Aorta (tissue), 5 donors: ENCODE results near the gene FASLG. TPM values are rescaled to one million over a fixed set of nuclear protein-coding genes. Genes with fewer than 3 reads are reported as not detected.

Source experiments
- ATAC-seq: fragments of 200-7000 bp; cut with Tn5 transposase; one replicate; pipeline ENCODE4 v1.9.1; 2022; ENCODE audit warnings: moderate library complexity; ENCODE audit not compliant: low FRiP score
- DNase-seq, 2 donors: peaks; one replicate each; pipeline ENCODE4 v3.0.0-alpha.2; 2020
- H3K27ac ChIP-seq, 2 donors: one replicate each; pipeline ENCODE4 v1.5.1; 2013; ENCODE audit warnings: low read length in 2 of 2, mild to moderate bottlenecking in 2 of 2, moderate library complexity in 2 of 2, control low read depth in 1 of 2, inconsistent platforms in 1 of 2, low read depth in 1 of 2
- H3K27me3 ChIP-seq, 2 donors: one replicate each; pipeline ENCODE4 v1.6.1; 2013; ENCODE audit warnings: control low read depth in 1 of 2, low read length in 1 of 2, mild to moderate bottlenecking in 1 of 2, moderate library complexity in 1 of 2; ENCODE audit not compliant: insufficient read depth in 2 of 2, control insufficient read depth in 1 of 2
- H3K36me3 ChIP-seq, 2 donors: one replicate each; pipeline ENCODE4 v1.6.1; 2013; ENCODE audit warnings: control low read depth in 1 of 2, low read length in 1 of 2, mild to moderate bottlenecking in 1 of 2; ENCODE audit not compliant: insufficient read depth in 2 of 2, control insufficient read depth in 1 of 2
- H3K4me1 ChIP-seq, 2 donors: one replicate each; pipeline ENCODE4 v1.6.1; 2013; ENCODE audit warnings: low read length in 2 of 2, control low read depth in 1 of 2, mild to moderate bottlenecking in 1 of 2, moderate library complexity in 1 of 2; ENCODE audit not compliant: insufficient read depth in 2 of 2, control insufficient read depth in 1 of 2
- H3K4me3 ChIP-seq, 2 donors: one replicate each; pipeline ENCODE4 v1.5.1; 2013; ENCODE audit warnings: low read length in 2 of 2, control low read depth in 1 of 2, mild to moderate bottlenecking in 1 of 2
- H3K9me3 ChIP-seq: one replicate; pipeline ENCODE4 v1.6.1; 2013; ENCODE audit warnings: mild to moderate bottlenecking, low read length; ENCODE audit not compliant: control insufficient read depth
- whole genome bisulfite sequencing, 2 donors: extraction: QIAGEN DNeasy Blood & Tissue Kit; methylation state at CpG; one replicate each; pipeline ENCODE4 v1.1.7; 2013; 5-methylcytosine and 5-hydroxymethylcytosine counted together
- intact Hi-C, 2 donors: fragments of 100-400 bp; cut with DNase I; formaldehyde crosslinking; loops; one replicate each; pipeline versions ENCODE4 v1.14.2 to v1.15.0; 2022
- polyA plus RNA-seq, 2 donors: library from polyadenylated mRNA; stranded (reverse); fragments of 200-250 nt; gene quantifications; one replicate each; pipeline ENCODE4 v1.2.3, GENCODE V29; 2013
- total RNA-seq, 2 donors: library from RNA; stranded (reverse); fragmentation: NEBNext Ultra II Directional; extraction: Animal tissue kit (Norgen Biotek cat#: 25700); gene quantifications; one replicate each; pipeline ENCODE4 v1.2.1, GENCODE V29; 2021
- donor health status: healthy with polysubstance abuse.
- donor health status: Bipolar disorder and iron deficiency.
- donor health status: DM: no; HTN: no; CAD: no.
- donor health status: DM: no; HTN: no; CAD: no.
- donor health status: DM: yes; HTN: yes; CAD: no.

The FASLG gene
- total and polyA plus RNA-seq, 4 donors: 0.33 TPM; not detected in 3

DNA sequence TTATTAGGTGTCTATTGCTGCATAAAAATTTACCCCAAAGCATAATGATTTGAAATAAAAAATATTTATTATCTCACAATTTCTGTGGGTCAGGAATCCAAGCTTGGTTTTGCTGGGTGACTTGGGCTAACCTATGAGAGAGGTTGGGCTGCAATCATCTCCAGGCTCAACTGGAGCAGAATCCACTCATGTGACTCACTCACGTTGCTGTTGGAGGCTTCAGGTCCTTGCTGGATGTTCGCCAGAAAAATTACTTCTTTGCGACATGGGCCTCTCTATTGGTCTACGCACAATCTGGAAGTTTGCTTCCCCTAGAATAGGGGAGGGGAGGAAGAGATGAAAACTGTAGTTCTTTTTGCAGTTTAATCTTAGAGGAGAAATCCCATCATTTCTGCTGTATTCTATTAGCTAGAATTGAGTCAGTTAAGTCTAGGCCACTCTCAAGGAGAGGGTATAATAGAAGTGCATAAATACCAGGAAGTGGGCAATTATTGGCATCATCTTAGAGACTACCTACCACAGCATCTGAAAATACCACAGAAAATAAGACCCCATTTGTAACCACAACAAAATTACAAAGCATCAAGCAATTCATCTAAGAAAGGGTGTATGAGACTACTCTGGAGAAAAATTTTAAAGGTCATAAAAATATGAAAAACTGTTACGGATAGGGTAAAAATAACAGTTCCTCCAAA, 5.7 kb upstream of the FASLG start:
- ATAC-seq (no peak), DNase-seq (no peak)
- Histone ChIP-seq H3K4me3 (no peak overlapping the region), H3K36me3 (no peaks in the 10 kb centered on the region), H3K9me3 (peaks cover 1% of the 10 kb centered on the region), H3K27me3 (no peaks in the 10 kb centered on the region), H3K27ac (no peak overlapping the region), H3K4me1 (no peaks in the 10 kb centered on the region)
- intact Hi-C loops: no loop called here
- 40 to 44% methylated on average over 5 of the region's 5 CpGs for WGBS, 2 donors

DNA sequence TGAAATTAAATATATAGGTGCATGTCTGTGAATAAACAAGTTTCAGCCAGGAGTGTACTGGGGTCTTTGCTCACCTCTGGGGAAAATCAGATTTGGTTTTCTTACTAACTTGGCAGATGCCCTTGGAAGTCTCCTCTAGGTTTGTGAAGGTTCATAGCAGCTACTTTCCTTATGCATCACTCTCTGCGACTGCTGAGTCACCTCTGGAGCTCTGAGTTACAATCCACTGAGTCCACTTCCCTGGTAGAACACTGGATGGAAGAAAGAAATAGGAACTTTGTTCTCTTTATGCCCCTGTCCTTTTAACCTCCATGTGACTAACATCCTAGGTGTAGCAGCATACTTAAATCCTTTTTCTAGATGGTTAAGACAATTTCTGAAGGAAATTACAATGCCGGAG, 4.4 kb upstream of the FASLG start:
- ATAC-seq (no peak), DNase-seq (no peak)
- no peak overlapping the region for H3K27ac ChIP-seq
- intact Hi-C loops: no loop called here
- no peak overlapping the region for H3K4me3 ChIP-seq
- no peaks in the 10 kb centered on the region for H3K27me3 ChIP-seq
- 81 to 83% methylated on average over 2 of the region's 2 CpGs for WGBS, 2 donors
- H3K36me3 ChIP-seq: no peaks in the 10 kb centered on the region
- H3K9me3 ChIP-seq: peaks cover 1% of the 10 kb centered on the region
- H3K4me1 ChIP-seq: no peaks in the 10 kb centered on the region

DNA sequence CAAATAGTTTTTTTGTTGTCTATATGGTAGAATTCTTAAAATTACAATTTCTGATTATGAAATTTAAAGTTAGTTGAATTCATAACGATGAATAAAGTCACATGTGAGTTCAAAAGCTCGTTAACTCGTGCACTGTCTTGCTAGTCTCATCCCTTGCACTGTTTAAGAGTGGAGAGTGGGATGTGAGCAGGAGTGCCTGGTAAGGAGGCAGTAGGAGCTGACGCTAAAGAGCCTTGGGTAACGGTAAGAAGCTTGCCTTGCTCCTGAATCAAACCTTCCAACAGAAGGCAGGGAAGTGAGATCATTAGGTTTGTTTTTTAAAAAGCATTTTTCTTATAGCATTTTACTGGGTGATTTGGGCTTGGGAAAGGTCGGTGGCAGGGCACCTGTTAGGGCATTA, 2.3 kb upstream of the FASLG start:
- no peaks in the 10 kb centered on the region for H3K27me3 ChIP-seq
- ATAC-seq (no peak), DNase-seq (no peak)
- no peaks in the 10 kb centered on the region for H3K4me1 ChIP-seq
- H3K9me3 ChIP-seq: peaks cover 1% of the 10 kb centered on the region
- no peak overlapping the region for H3K27ac ChIP-seq
- H3K36me3 ChIP-seq: no peaks in the 10 kb centered on the region
- 76 to 84% methylated on average over 6 of the region's 6 CpGs for WGBS, 2 donors
- H3K4me3 ChIP-seq: no peak overlapping the region
- intact Hi-C loops: no loop called here

DNA sequence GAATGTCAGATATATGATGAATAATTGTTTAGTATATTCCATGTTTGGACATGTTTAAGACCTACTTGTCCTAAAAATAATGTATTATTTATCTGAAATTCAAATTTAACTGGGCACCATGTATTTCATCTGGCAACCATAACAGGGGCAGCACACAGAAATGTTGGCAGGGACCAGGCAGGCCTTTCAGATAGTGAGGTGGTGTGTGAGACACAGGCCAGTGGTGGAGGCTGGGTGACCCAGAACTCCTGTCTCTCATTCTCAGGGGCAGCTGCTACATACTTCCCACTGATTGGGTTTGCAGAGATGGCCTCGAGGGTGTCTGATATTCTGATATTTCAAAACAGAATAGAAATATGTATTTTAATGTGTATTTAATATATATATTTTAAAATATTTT, 1.3 kb upstream of the FASLG start:
- Histone ChIP-seq H3K27ac (no peak overlapping the region), H3K9me3 (no peaks in the 10 kb centered on the region), H3K4me3 (no peak overlapping the region), H3K4me1 (no peaks in the 10 kb centered on the region), H3K36me3 (no peaks in the 10 kb centered on the region), H3K27me3 (no peaks in the 10 kb centered on the region)
- ATAC-seq: no peak
- intact Hi-C loops: no loop called here
- DNase-seq: no peak
- 85 to 90% methylated on average over 1 of the region's 1 CpG for WGBS, 2 donors

DNA sequence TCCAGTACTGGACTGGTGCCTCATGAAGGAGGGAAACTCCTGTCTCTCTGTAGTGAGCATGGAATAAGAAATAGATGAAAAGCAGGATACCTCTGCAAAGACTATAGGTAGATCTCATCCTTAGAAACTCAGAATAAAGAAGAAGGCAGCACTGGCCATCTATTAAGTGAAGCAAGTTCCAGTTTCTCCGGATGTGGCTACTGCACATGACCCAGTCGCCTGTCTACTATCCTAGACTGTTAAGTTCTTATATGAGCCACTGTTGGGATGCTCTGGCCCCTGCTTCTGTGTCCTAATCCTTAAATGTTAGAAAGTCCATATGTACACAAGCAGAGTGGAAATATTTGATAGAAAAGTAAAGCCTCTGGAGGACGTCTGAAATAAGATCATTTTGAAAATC, 2.2 kb downstream of the FASLG start:
- ATAC-seq: no peak
- Histone ChIP-seq H3K4me3 (no peak overlapping the region), H3K27ac (no peak overlapping the region), H3K4me1 (no peaks in the 10 kb centered on the region), H3K9me3 (peaks cover 3% of the 10 kb centered on the region), H3K36me3 (no peaks in the 10 kb centered on the region), H3K27me3 (no peaks in the 10 kb centered on the region)
- intact Hi-C loops: no loop called here
- no peak for DNase-seq
- 67 to 68% methylated on average over 3 of the region's 3 CpGs for WGBS, 2 donors

DNA sequence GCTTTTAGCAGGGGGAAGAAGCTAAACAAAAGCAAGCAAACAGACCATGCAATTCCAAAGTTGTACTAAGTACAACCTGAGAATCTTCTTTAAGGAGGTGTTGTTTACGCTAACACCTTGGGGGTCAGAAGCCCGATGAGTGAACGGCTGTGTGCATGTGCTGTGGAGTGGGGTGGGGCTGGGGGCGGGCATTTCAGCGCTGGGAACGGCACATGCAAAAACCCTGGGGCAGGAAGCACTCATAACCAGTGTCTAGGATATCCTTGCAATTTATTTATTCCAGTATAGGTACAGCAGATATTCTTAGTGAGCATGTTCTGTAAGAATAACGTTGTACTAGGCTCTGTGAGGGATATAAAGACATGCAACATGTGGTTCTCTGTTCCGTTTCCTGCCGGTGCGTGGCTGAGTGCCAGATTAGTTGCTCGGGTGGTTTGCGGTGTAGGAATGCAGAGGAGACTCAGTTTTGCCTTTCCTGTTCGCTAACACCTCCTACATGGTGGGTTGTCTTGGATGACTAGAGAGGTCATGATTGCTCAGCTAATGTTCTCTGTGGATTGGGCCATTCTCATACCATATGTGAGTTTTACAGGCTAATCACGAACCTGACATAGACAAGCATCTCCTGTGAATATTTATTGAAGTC, 3.7 kb downstream of the FASLG start:
- no peaks in the 10 kb centered on the region for H3K27me3 ChIP-seq
- peaks cover 3% of the 10 kb centered on the region for H3K9me3 ChIP-seq
- intact Hi-C loops: no loop called here
- DNase-seq (peak in 1 of 2 donors; percentile 76), ATAC-seq (no peak)
- WGBS, 2 donors: 39 to 44% methylated on average over 14 of the region's 14 CpGs
- H3K4me1 ChIP-seq: no peaks in the 10 kb centered on the region
- H3K4me3 ChIP-seq: no peak overlapping the region
- no peak overlapping the region for H3K27ac ChIP-seq
- H3K36me3 ChIP-seq: no peaks in the 10 kb centered on the region

DNA sequence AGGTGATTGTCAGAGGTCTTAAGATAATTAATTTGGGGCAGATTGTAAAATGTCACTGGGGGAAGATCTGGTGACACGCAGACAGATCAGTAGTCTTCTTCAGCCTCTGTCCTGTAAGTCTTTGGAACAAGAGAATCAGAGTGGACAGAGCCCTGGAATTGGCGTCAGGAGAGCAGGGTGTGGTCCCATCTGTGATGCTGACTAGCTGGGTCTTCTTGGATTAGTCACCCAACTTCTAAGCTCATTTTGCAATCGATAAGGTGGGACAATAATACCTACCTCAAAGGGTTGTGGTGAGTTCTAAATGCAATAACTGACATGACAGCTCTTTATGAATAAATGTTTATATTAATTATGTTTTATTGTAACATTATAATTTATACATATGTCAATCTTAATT, 4.8 kb downstream of the FASLG start:
- WGBS, 2 donors: 85 to 90% methylated on average over 3 of the region's 3 CpGs
- DNase-seq (no peak), ATAC-seq (no peak)
- Histone ChIP-seq H3K9me3 (peaks cover 3% of the 10 kb centered on the region), H3K4me1 (no peaks in the 10 kb centered on the region), H3K27ac (no peak overlapping the region), H3K36me3 (no peaks in the 10 kb centered on the region), H3K27me3 (no peaks in the 10 kb centered on the region), H3K4me3 (no peak overlapping the region)
- intact Hi-C loops: no loop called here

DNA sequence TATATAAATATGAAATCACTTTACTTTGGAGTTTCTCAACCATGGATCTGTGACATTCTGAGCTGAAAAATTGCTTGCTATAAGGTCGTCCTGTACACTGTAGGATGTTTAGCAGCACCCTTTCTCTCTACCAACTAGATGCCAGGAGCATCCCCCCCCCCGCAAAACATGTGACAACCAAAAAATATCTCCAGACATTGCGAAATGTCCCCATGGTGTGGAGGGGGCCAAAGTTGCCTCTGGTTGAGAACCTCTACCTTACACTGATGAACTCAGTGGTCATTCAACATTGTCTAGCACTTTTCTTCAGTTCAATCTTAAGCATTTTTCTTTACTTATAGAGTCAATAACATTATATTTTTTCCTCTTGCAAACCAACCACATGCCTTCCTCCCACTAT, 9.2 kb downstream of the FASLG start:
- ATAC-seq: no peak
- Histone ChIP-seq H3K27ac (no peak overlapping the region), H3K9me3 (peaks cover 3% of the 10 kb centered on the region), H3K27me3 (no peaks in the 10 kb centered on the region), H3K4me1 (no peaks in the 10 kb centered on the region), H3K4me3 (no peak overlapping the region), H3K36me3 (no peaks in the 10 kb centered on the region)
- 79 to 81% methylated on average over 3 of the region's 3 CpGs for WGBS, 2 donors
- intact Hi-C loops: no loop called here
- DNase-seq: no peak

DNA sequence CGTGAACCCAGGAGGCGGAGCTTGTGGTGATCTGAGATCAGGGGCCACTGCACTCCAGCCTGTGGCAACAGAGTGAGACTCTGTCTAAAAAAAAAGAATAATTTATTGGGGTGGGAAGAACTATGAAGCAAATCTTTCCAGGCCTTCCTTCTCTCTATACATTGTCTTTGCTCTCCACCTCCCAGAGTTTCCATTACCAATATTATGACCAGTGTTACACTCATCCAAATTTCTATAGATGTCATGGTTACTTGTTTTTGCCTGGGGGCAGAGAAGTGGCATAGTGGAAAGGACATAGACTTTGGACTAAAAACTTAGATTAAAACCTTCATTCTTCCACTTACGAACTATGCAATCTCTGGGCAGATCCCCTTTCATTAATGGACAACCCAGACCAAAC, 10.1 kb downstream of the FASLG start:
- Histone ChIP-seq H3K4me3 (no peak overlapping the region), H3K27ac (no peak overlapping the region), H3K36me3 (no peaks in the 10 kb centered on the region), H3K27me3 (no peaks in the 10 kb centered on the region), H3K4me1 (no peaks in the 10 kb centered on the region), H3K9me3 (no peaks in the 10 kb centered on the region)
- intact Hi-C loops: no loop called here
- ATAC-seq (no peak), DNase-seq (no peak)
- 91 to 92% methylated on average over 3 of the region's 3 CpGs for WGBS, 2 donors
